HepG2 (cell line): Measurements from ENCODE around the gene CENPE.

Source experiments
- CTCF ChIP-seq: sonication (generic); formaldehyde crosslinking; IDR thresholded peaks from 2 replicates; pipeline ENCODE4 v1.5.0; 2020; ENCODE audit warnings: mild to moderate bottlenecking, missing genetic modification reagents, moderate library complexity
- EHMT2 ChIP-seq: fragments of 200-600 bp; sonication (generic); IDR thresholded peaks from 2 replicates; pipeline ENCODE4 v1.7.0; 2017; ENCODE audit warnings: antibody characterized with exemption, low read depth, low read length, borderline replicate concordance
- GATAD2A ChIP-seq: IDR thresholded peaks from 2 replicates; pipeline ENCODE4 v1.6.1; 2016
- NR2F6 ChIP-seq, 2 experiments: IDR thresholded peaks; 2 replicates each; pipeline ENCODE4 v1.6.1; 2016; ENCODE audit warnings: antibody characterized with exemption in 1 of 2, mild to moderate bottlenecking in 1 of 2
- SSRP1 ChIP-seq: IDR thresholded peaks from 2 replicates; pipeline ENCODE4 v1.6.1; 2016; ENCODE audit warnings: control low read depth
- ZSCAN29 ChIP-seq: sonication (generic); formaldehyde crosslinking; conservative IDR thresholded peaks from 2 replicates; pipeline ENCODE4 v1.4.0; 2020; ENCODE audit warnings: mild to moderate bottlenecking, missing genetic modification reagents

GRCh38 chr4:103126126-103126525 is 72.0 kb downstream of the CENPE start:
- TF ChIP-seq EHMT2 (no peak), CTCF (no peak), GATAD2A (no peak), ZSCAN29 (no peak), SSRP1 (CRISPR knock-in tag) (no peak), NR2F6 (IDR thresholded peaks at IDR 0.05) (no peak), NR2F6 (CRISPR knock-in tag; IDR thresholded peaks at IDR 0.05) (no peak)
